Activated T-helper 9 cell treated with anti-CD3 and anti-CD28 coated beads, Interleukin-2, amount 50 U/mL, for 16 hours (primary cell): ENCODE data around the gene RIC1.
A peak's percentile ranks its signal among the peaks of the same experiment; 100 is the strongest.
"Not testable (repeated sequence)": the region's sequence is repeated elsewhere in the genome, so short reads cannot be mapped to it uniquely, and the experiment has no call there.

Experiments
- DNase-seq: peaks from one replicate; pipeline ENCODE4 v3.0.0-alpha.2; 2020; ENCODE audit warnings: low read depth

RIC1 gene

GRCh38 chr9:5624655-5625054 lies 4.3 kb upstream of the RIC1 start:
- no peak for DNase-seq

- DNase-seq = peak; percentile 3
These were observed 1.9 kb upstream of the RIC1 start for GRCh38 chr9:5626727-5627634.

- not testable (repeated sequence) for DNase-seq
These were observed 1.2 kb upstream of the RIC1 start for GRCh38 chr9:5627686-5628085.

- no peak for DNase-seq
These were observed 751 bp upstream of the RIC1 start for GRCh38 chr9:5628183-5628529.

GRCh38 chr9:5629312-5630080 lies 589 bp downstream of the RIC1 start:
- DNase-seq = no peak

GRCh38 chr9:5630081-5630507 lies 1.2 kb downstream of the RIC1 start:
- DNase-seq = no peak

GRCh38 chr9:5631026-5631425 lies 2.1 kb downstream of the RIC1 start:
- DNase-seq = no peak

GRCh38 chr9:5632540-5632939 lies 3.6 kb downstream of the RIC1 start:
- no peak for DNase-seq

GRCh38 chr9:5633243-5633642 lies 4.3 kb downstream of the RIC1 start:
- no peak for DNase-seq

- no peak for DNase-seq
These were observed 6.5 kb downstream of the RIC1 start for GRCh38 chr9:5635390-5635789.

- no peak for DNase-seq
These were observed 10.9 kb downstream of the RIC1 start for GRCh38 chr9:5639816-5640215.

- DNase-seq = no peak
These were observed 13.3 kb downstream of the RIC1 start for GRCh38 chr9:5642170-5642569.

GRCh38 chr9:5643005-5643624 lies 14.2 kb downstream of the RIC1 start:
- no peak for DNase-seq

- no peak for DNase-seq
These were observed 15.6 kb downstream of the RIC1 start for GRCh38 chr9:5644501-5644900.

GRCh38 chr9:5646116-5646515 lies 17.2 kb downstream of the RIC1 start:
- DNase-seq = no peak

- no peak for DNase-seq
These were observed 21.6 kb downstream of the RIC1 start for GRCh38 chr9:5650356-5651105.

GRCh38 chr9:5651246-5651645 lies 22.3 kb downstream of the RIC1 start:
- DNase-seq = no peak

- no peak for DNase-seq
These were observed 23.9 kb downstream of the RIC1 start for GRCh38 chr9:5652821-5653220.

GRCh38 chr9:5662804-5663203 lies 33.9 kb downstream of the RIC1 start:
- DNase-seq = not testable (repeated sequence)

- no peak for DNase-seq
These were observed 36.2 kb downstream of the RIC1 start for GRCh38 chr9:5665059-5665458.

- no peak for DNase-seq
These were observed 38.5 kb downstream of the RIC1 start for GRCh38 chr9:5667391-5667790.

- no peak for DNase-seq
These were observed 41.2 kb downstream of the RIC1 start for GRCh38 chr9:5670079-5670478.
